ENCODE results near the gene DYDC1.
"Not testable (repeated sequence)": the region's sequence is repeated elsewhere in the genome, so short reads cannot be mapped to it uniquely, and the experiment has no call there.

DYDC1 gene

GRCh38 chr10:80333983-80334382 lies 22.6 kb downstream of the DYDC1 start:
- no peak for DNase-seq

GRCh38 chr10:80324891-80325364 lies 31.6 kb downstream of the DYDC1 start:
- DNase-seq, result no peak

GRCh38 chr10:80324086-80324485 lies 32.5 kb downstream of the DYDC1 start:
- no peak for DNase-seq

GRCh38 chr10:80323311-80323710 lies 33.2 kb downstream of the DYDC1 start:
- no peak for DNase-seq

- no peak for DNase-seq
Measured at GRCh38 chr10:80322711-80323110, 33.8 kb downstream of the DYDC1 start.

- no peak for DNase-seq
Measured at GRCh38 chr10:80322158-80322557, 34.4 kb downstream of the DYDC1 start.

GRCh38 chr10:80321183-80321582 lies 35.4 kb downstream of the DYDC1 start:
- no peak for DNase-seq

GRCh38 chr10:80320377-80320776 lies 36.2 kb downstream of the DYDC1 start:
- DNase-seq, result no peak

GRCh38 chr10:80319725-80320290 lies 36.7 kb downstream of the DYDC1 start:
- no peak for DNase-seq

GRCh38 chr10:80319318-80319717 lies 37.2 kb downstream of the DYDC1 start:
- DNase-seq, result no peak

GRCh38 chr10:80318742-80319141 lies 37.8 kb downstream of the DYDC1 start:
- no peak for DNase-seq

GRCh38 chr10:80315391-80315790 lies 41.2 kb downstream of the DYDC1 start:
- DNase-seq, result no peak

- no peak for DNase-seq
Measured at GRCh38 chr10:80313523-80313922, 43.0 kb downstream of the DYDC1 start.

GRCh38 chr10:80305989-80306388 lies 50.6 kb downstream of the DYDC1 start:
- not testable (repeated sequence) for DNase-seq

GRCh38 chr10:80296942-80297341 lies 59.6 kb downstream of the DYDC1 start:
- no peak for DNase-seq

GRCh38 chr10:80292607-80293239 lies 63.8 kb downstream of the DYDC1 start:
- no peak for DNase-seq

GRCh38 chr10:80290474-80291220 lies 65.9 kb downstream of the DYDC1 start:
- no peak for DNase-seq

GRCh38 chr10:80289451-80290287 lies 66.9 kb downstream of the DYDC1 start, which contains the start of gene MAT1A:
Gene MAT1A, minus strand, starts transcription at chr10:80289658. Its CDS starts 235 bp downstream, at chr10:80289423.
- no peak for DNase-seq

GRCh38 chr10:80288849-80289248 lies 67.7 kb downstream of the DYDC1 start:
- DNase-seq, result no peak

Measured in GOT3 (cell line).